Gastrocnemius medialis (tissue), 4 donors: ENCODE measurements around the gene HNF1A.

Source experiments
- CTCF ChIP-seq, 5 experiments: fragments of 450-650 bp in 3 of 5; fragments of 200-600 bp in 2 of 5; sonication (generic) in 2 of 5; IDR thresholded peaks in 4 of 5; conservative IDR thresholded peaks in 1 of 5; 1 replicate in 4 of 5; 2 replicates in 1 of 5; pipeline ENCODE4 v1.5.1; 2016 to 2019; ENCODE audit warnings: antibody characterized with exemption in 5 of 5, mild to moderate bottlenecking in 3 of 5, moderate library complexity in 3 of 5
- POLR2A ChIP-seq, 2 donors: fragments of 450-650 bp; IDR thresholded peaks; one replicate each; pipeline ENCODE4 v1.6.1; 2017; ENCODE audit warnings: antibody characterized with exemption in 2 of 2, mild to moderate bottlenecking in 2 of 2, moderate library complexity in 2 of 2

- TF ChIP-seq CTCF (IDR thresholded peaks at IDR 0.05 in 4 of 5, conservative IDR thresholded peaks at IDR 0.05 in 1 of 5) (no peak), POLR2A (IDR thresholded peaks at IDR 0.05) (no peak)
These were observed 14.6 kb downstream of the HNF1A start for GRCh38 chr12:120992989-120993388.
